ENCODE measurements around the gene ARHGAP23. TPM values are rescaled to one million over a fixed set of nuclear protein-coding genes. Genes with fewer than 3 reads are reported as not detected.
"Not testable (repeated sequence)": the region's sequence is repeated elsewhere in the genome, so short reads cannot be mapped to it uniquely, and the experiment has no call there.

The ARHGAP23 gene
- polyA plus RNA-seq, 3 donors from 2014 or later, result not detected

DNA sequence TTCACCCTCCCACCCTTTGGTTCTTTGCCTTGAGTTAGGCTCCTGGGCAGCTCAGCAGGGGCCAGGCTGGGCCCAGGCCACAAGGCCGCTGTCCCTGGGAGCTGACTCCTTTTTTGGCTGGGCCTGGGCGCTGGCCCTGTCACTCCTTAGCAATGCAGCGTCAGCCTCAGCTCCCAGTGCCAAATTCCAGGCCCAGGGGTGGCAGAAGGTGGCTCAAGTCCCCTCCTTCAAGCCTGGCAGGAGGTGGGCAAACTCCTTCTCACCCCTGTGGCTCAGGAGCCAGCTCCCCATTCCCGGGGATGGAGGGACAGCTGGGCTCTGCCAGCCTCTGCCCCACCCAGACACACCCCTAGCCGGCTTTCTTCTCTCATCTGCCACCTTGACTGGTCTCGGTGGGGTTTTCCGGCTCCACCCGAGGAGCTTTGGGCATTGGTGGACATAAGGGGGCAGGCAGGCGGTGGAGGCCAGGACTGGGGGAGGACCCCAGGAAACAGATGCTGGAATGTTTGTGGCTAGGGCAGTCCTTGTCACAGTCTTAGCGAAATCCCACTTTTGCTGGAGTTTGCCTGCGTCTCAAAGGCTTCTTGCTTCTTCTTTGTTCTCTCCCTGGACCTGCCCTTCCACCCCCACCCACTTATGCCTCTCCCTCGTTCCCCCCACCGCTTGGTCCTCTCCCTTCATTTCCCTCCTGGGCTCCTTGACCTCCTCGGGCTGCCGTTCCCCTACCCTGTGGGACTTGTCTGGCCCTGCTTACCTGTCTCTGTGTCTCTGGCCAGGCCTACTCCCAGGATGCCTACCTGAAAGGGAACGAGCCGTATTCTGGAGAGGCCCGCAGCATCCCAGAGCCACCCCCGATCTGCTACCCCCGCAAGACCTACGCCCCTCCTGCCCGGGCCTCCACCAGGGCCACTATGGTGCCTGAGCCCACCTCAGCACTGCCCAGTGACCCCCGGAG, 37.4 kb downstream of the ARHGAP23 start:
- Mint-ChIP-seq H3K36me3 (no peaks in the 10 kb centered on the region), H3K27ac (peak overlapping the region in 1 of 6 donors; percentile 69), H3K9me3 (no peaks in the 10 kb centered on the region), H3K4me3 (no peak overlapping the region), H3K4me1 (no peaks in the 10 kb centered on the region), H3K27me3 (ENCODE audit: low read depth in 3 of 3) (peaks cover 0 to 11% (median 2%) of the 10 kb centered on the region in 3 donors)
- DNase-seq, result no peak

DNA sequence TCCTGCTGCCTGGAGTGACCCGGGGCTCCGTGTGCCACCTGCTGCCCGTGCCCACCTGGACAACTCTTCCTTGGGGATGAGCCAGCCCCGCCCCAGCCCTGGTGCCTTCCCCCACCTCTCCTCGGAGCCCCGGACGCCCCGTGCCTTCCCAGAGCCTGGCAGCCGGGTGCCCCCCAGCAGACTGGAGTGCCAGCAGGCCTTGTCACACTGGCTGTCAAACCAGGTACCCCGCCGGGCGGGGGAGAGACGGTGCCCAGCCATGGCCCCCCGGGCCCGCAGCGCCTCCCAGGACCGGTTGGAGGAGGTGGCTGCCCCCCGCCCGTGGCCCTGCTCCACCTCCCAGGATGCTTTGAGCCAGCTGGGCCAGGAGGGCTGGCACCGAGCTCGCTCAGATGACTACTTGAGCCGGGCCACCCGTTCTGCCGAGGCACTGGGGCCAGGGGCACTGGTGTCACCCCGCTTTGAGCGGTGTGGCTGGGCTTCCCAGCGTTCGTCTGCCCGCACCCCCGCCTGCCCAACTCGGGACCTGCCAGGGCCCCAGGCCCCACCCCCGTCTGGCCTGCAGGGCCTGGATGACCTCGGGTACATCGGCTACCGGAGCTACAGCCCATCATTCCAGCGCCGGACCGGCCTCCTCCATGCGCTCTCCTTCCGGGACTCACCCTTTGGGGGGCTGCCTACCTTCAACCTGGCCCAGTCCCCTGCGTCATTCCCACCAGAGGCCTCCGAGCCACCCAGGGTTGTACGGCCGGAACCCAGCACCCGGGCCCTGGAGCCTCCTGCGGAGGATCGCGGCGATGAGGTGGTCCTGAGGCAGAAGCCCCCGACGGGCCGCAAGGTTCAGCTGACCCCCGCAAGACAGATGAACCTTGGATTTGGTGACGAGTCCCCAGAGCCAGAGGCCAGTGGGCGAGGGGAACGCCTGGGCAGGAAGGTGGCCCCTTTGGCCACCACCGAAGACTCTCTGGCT, 38.4 kb downstream of the ARHGAP23 start:
- Mint-ChIP-seq H3K9me3 (no peaks in the 10 kb centered on the region), H3K4me3 (no peak overlapping the region), H3K27me3 (ENCODE audit: low read depth in 3 of 3) (peaks cover 0 to 11% (median 2%) of the 10 kb centered on the region in 3 donors), H3K36me3 (no peaks in the 10 kb centered on the region), H3K27ac (no peak overlapping the region), H3K4me1 (no peaks in the 10 kb centered on the region)
- no peak for DNase-seq

DNA sequence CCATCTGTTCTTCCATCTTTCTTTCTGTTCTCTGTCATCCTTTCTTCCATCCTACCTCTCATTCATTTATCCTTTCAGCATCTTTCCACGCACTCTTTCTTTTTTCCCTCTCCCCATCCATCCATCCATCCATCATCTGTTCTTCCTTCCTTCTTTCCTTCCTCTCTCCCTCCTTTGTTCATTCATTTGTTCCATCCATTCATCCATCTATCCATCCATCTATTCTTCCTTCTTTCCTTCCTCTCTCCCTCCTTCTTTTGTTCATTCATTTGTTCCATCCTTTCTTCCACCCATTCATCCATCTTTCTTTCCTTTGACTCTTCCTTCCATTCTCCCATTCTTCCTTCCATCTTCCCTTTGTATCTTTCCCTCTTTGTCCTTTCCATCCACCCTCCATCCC, 39.2 kb downstream of the ARHGAP23 start:
- Mint-ChIP-seq H3K4me3 (no peak overlapping the region), H3K4me1 (no peaks in the 10 kb centered on the region), H3K27ac (no peak overlapping the region), H3K36me3 (no peaks in the 10 kb centered on the region), H3K9me3 (no peaks in the 10 kb centered on the region), H3K27me3 (ENCODE audit: low read depth in 3 of 3) (peaks cover 2 to 11% (median 2%) of the 10 kb centered on the region in 3 donors)
- no peak for DNase-seq

DNA sequence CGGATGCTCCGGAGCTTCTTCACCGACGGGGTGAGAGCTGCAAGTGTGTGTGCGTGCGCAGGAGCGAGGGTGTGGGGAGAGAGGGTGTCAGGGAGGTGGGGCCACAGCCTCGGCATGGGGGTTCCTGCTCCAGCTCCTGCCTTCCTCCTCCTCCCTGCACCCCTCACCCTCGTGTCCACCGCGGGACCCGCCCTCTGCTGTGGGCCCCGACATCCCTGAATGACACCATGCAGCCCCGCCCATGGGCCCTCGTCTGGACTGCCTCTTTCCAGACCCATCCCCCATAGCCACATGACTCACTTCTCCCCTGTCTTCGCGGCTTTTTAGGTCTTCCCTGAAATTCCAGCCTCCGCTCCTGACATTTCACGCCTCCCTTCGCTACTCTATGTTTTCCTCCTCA, 41.6 kb downstream of the ARHGAP23 start:
- Mint-ChIP-seq H3K4me3 (no peak overlapping the region), H3K9me3 (no peaks in the 10 kb centered on the region), H3K27me3 (ENCODE audit: low read depth in 3 of 3) (peaks cover 2 to 10% (median 2%) of the 10 kb centered on the region in 3 donors), H3K27ac (no peak overlapping the region), H3K4me1 (no peaks in the 10 kb centered on the region), H3K36me3 (no peaks in the 10 kb centered on the region)
- no peak for DNase-seq

DNA sequence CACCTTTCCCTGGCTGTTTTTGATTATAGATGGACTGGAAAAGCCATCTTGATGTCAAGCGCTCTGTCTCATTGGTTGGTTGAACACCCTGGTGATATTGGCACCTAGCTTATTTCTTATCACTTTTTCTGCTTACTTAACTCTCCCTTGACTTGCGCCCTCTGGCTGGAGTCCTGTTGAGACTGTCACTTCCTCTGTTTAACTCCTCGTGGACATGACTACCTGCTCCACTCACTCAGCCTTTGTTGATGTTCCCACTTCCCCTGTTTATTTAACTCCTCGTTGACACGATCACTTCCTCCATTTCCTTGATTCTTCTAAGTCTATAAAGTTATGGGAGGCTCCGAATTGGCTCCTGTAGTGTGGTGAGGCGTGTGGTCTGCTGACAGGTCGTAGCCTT, 43.0 kb downstream of the ARHGAP23 start:
- not testable (repeated sequence) for H3K9me3 Mint-ChIP-seq; DNase-seq; H3K4me3 Mint-ChIP-seq; H3K27ac Mint-ChIP-seq; H3K27me3 Mint-ChIP-seq (ENCODE audit: low read depth in 3 of 3); H3K36me3 Mint-ChIP-seq; H3K4me1 Mint-ChIP-seq

GRCh38 chr17:38474666-38475065, 46.4 kb downstream of the ARHGAP23 start:
- not testable (repeated sequence) for H3K4me1 Mint-ChIP-seq; H3K27ac Mint-ChIP-seq; H3K36me3 Mint-ChIP-seq; DNase-seq; H3K9me3 Mint-ChIP-seq; H3K27me3 Mint-ChIP-seq (ENCODE audit: low read depth in 3 of 3); H3K4me3 Mint-ChIP-seq

- Mint-ChIP-seq H3K4me3 (no peak overlapping the region), H3K4me1 (no peaks in the 10 kb centered on the region), H3K9me3 (no peaks in the 10 kb centered on the region), H3K36me3 (no peaks in the 10 kb centered on the region), H3K27ac (no peak overlapping the region), H3K27me3 (ENCODE audit: low read depth in 3 of 3) (peaks cover 0 to 6% (median 3%) of the 10 kb centered on the region in 3 donors)
- DNase-seq, result no peak
Observed at GRCh38 chr17:38476549-38476948, 48.3 kb downstream of the ARHGAP23 start.

DNA sequence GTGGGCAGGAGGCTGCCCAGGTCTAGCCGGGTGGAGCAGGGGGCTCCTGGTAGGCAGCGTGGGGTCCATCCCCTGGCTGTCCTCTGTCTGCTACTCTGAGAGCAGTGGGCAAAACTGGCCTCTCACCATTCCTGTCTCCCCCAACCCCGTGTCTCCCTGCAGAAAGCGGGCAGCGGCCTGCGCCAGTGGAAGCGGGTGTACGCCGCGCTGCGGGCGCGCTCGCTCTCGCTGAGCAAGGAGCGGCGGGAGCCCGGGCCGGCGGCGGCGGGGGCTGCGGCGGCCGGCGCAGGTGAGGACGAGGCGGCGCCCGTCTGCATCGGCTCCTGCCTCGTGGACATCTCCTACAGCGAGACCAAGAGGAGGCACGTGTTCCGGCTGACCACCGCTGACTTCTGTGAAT, 49.2 kb downstream of the ARHGAP23 start:
- DNase-seq; H3K36me3 Mint-ChIP-seq; H3K4me3 Mint-ChIP-seq; H3K9me3 Mint-ChIP-seq; H3K4me1 Mint-ChIP-seq; H3K27me3 Mint-ChIP-seq (ENCODE audit: low read depth in 3 of 3); H3K27ac Mint-ChIP-seq: not testable (repeated sequence)

- H3K9me3 Mint-ChIP-seq; H3K36me3 Mint-ChIP-seq; H3K4me1 Mint-ChIP-seq; H3K27ac Mint-ChIP-seq; DNase-seq; H3K4me3 Mint-ChIP-seq; H3K27me3 Mint-ChIP-seq (ENCODE audit: low read depth in 3 of 3): not testable (repeated sequence)
Observed at GRCh38 chr17:38477951-38478350, 49.7 kb downstream of the ARHGAP23 start.

DNA sequence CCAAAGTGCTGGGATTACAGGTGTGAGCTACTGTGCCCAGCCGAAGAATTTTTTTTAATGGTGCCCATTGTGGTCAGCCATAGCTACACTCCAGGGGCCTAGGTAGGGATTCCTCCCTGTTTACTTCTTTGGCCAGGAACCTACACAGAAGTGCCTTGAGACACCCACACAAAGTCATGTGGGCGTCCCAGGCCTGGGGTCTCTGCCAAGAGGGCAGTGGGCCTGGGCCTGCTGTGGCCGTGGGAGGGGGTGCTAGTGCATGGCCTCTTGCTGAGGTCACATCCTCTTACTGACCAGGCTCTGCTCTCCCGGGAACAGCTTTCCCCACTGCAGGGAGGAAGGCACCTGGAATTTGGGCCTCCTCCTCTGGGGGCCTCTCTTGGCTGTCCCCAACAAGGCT, 50.4 kb downstream of the ARHGAP23 start:
- not testable (repeated sequence) for H3K9me3 Mint-ChIP-seq; H3K27ac Mint-ChIP-seq; H3K4me1 Mint-ChIP-seq; H3K36me3 Mint-ChIP-seq; H3K27me3 Mint-ChIP-seq (ENCODE audit: low read depth in 3 of 3); H3K4me3 Mint-ChIP-seq; DNase-seq

GRCh38 chr17:38482039-38482699, 53.9 kb downstream of the ARHGAP23 start:
- DNase-seq; H3K27me3 Mint-ChIP-seq (ENCODE audit: low read depth in 3 of 3); H3K4me3 Mint-ChIP-seq; H3K9me3 Mint-ChIP-seq; H3K36me3 Mint-ChIP-seq; H3K27ac Mint-ChIP-seq: not testable (repeated sequence)
- H3K4me1 Mint-ChIP-seq, result peaks cover 15 to 16% of the 10 kb centered on the region in 2 donors

DNA sequence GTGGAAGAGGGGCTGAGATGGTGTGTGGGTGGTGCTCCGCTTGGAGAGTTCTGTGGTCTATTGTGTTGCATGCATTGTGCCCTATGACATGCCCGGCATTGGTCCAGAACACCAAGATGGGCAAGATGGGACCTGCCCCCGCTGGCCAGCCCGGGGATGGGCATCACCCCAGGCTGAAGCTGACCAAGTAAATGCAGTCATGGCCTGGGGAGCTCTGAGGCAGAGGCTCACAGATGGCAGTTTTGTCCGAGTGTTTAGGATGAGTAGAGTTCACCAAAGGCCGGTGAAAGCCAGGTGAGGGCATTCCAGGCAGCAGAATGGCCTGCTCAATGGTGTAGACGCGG, 54.4 kb downstream of the ARHGAP23 start:
- not testable (repeated sequence) for DNase-seq; H3K27me3 Mint-ChIP-seq (ENCODE audit: low read depth in 3 of 3); H3K9me3 Mint-ChIP-seq; H3K27ac Mint-ChIP-seq; H3K36me3 Mint-ChIP-seq; H3K4me3 Mint-ChIP-seq
- H3K4me1 Mint-ChIP-seq, result peaks cover 15 to 16% of the 10 kb centered on the region in 2 donors

GRCh38 chr17:38484242-38485145, 56.2 kb downstream of the ARHGAP23 start:
- H3K27me3 Mint-ChIP-seq (ENCODE audit: low read depth in 3 of 3); H3K36me3 Mint-ChIP-seq; H3K27ac Mint-ChIP-seq; H3K9me3 Mint-ChIP-seq: not testable (repeated sequence)
- H3K4me1 Mint-ChIP-seq, result peaks cover 15 to 16% of the 10 kb centered on the region in 2 donors
- peak overlapping the region in 2 of 5 donors; percentile 27 to 42 for H3K4me3 Mint-ChIP-seq
- peak; percentile 9 to 37 (median 36) for DNase-seq
